Sigmoid colon (tissue), 7 donors: ENCODE data around the gene GTPBP4. TPM values are rescaled to one million over a fixed set of nuclear protein-coding genes. Genes with fewer than 3 reads are reported as not detected.
"Not testable (repeated sequence)": the region's sequence is repeated elsewhere in the genome, so short reads cannot be mapped to it uniquely, and the experiment has no call there.

ENCODE experiments used
- DNase-seq: peaks from one replicate; pipeline ENCODE4 v3.0.0-alpha.2; 2019
- H3K27ac ChIP-seq, 4 donors: fragments of 200-600 bp; sonication (generic); one replicate each; pipeline ENCODE4 v1.5.1; 2016 to 2019; ENCODE audit warnings: mild to moderate bottlenecking in 1 of 4
- H3K27me3 ChIP-seq, 3 donors: fragments of 200-600 bp; sonication (generic); one replicate each; pipeline ENCODE4 v1.5.1; 2019; ENCODE audit warnings: mild to moderate bottlenecking in 1 of 3
- H3K36me3 ChIP-seq, 4 donors: fragments of 200-600 bp; sonication (generic); one replicate each; pipeline ENCODE4 v1.5.1; 2016 to 2019
- H3K4me1 ChIP-seq, 4 donors: fragments of 200-600 bp; sonication (generic); one replicate each; pipeline ENCODE4 v1.5.1; 2017 to 2019
- H3K4me3 ChIP-seq, 4 donors: fragments of 200-600 bp; sonication (generic); one replicate each; pipeline ENCODE4 v1.5.1; 2017 to 2019; ENCODE audit warnings: mild to moderate bottlenecking in 2 of 4, moderate library complexity in 1 of 4
- H3K9me3 ChIP-seq, 4 donors: fragments of 200-600 bp in 3 of 4; sonication (generic) in 3 of 4; one replicate each; pipeline versions ENCODE4 v1.5.1 to v1.6.1; 2013 to 2019
- CTCF ChIP-seq, 4 experiments: fragments of 450-650 bp in 3 of 4; fragments of 200-600 bp in 1 of 4; IDR thresholded peaks; one replicate each; pipeline ENCODE4 v1.5.1; 2016 to 2019; ENCODE audit warnings: antibody characterized with exemption in 4 of 4, mild to moderate bottlenecking in 3 of 4, moderate library complexity in 2 of 4
- EP300 ChIP-seq, 4 donors: sonication (generic); formaldehyde crosslinking; IDR thresholded peaks; one replicate each; pipeline ENCODE4 v1.6.1; 2017; ENCODE audit warnings: antibody characterized with exemption in 4 of 4
- POLR2A ChIP-seq, 2 donors: fragments of 450-650 bp; IDR thresholded peaks; one replicate each; pipeline ENCODE4 v1.6.1; 2016; ENCODE audit warnings: antibody characterized with exemption in 2 of 2, mild to moderate bottlenecking in 2 of 2, moderate library complexity in 2 of 2
- POLR2AphosphoS5 ChIP-seq, 4 donors: sonication (generic); formaldehyde crosslinking; IDR thresholded peaks; one replicate each; pipeline ENCODE4 v1.6.1; 2017; ENCODE audit warnings: antibody characterized with exemption in 4 of 4
- WGBS, 2 donors: extraction: QIAGEN DNeasy Blood & Tissue Kit; methylation state at CpG; one replicate each; pipeline ENCODE4 v1.1.7; 2013; 5-methylcytosine and 5-hydroxymethylcytosine counted together
- intact Hi-C: fragments of 100-400 bp; cut with DNase I; formaldehyde crosslinking; loops from one replicate; pipeline ENCODE4 v1.15.1; 2023
- polyA plus RNA-seq, 3 donors: library from polyadenylated mRNA; stranded (reverse); fragments of 200-250 nt; gene quantifications; one replicate each; pipeline ENCODE4 v1.2.3, GENCODE V29; 2013
- total RNA-seq, 4 donors: library from RNA; depleted of rRNA; stranded (reverse); fragments of >200 nt; gene quantifications; one replicate each; pipeline ENCODE4 v1.1.0, GENCODE V29; 2016
- donor health status: healthy with polysubstance abuse.
- donor health status: Bipolar disorder and iron deficiency.
- donor health status: healthy.

Gene GTPBP4
- total and polyA plus RNA-seq, 7 donors, result 8.1 to 38.7 (median 16.8) TPM

GRCh38 chr10:1037098-1037497, 48.9 kb downstream of the GTPBP4 start:
- no peak for TF ChIP-seq EP300 (IDR thresholded peaks at IDR 0.05)
- no peak for TF ChIP-seq CTCF (IDR thresholded peaks at IDR 0.05)
- no peak for TF ChIP-seq POLR2A (IDR thresholded peaks at IDR 0.05)
- TF ChIP-seq POLR2AphosphoS5 (IDR thresholded peaks at IDR 0.05), result no peak
- intact Hi-C loops, result no loop called here
- Histone ChIP-seq H3K4me1 (no peaks in the 10 kb centered on the region), H3K4me3 (no peak overlapping the region), H3K27ac (no peak overlapping the region), H3K36me3 (peaks cover 0 to 43% (median 4%) of the 10 kb centered on the region in 4 donors), H3K27me3 (no peaks in the 10 kb centered on the region), H3K9me3 (no peaks in the 10 kb centered on the region)
- DNase-seq, result no peak
- 93 to 95% methylated on average over 11 of the region's 11 CpGs for WGBS, 2 donors

DNA sequence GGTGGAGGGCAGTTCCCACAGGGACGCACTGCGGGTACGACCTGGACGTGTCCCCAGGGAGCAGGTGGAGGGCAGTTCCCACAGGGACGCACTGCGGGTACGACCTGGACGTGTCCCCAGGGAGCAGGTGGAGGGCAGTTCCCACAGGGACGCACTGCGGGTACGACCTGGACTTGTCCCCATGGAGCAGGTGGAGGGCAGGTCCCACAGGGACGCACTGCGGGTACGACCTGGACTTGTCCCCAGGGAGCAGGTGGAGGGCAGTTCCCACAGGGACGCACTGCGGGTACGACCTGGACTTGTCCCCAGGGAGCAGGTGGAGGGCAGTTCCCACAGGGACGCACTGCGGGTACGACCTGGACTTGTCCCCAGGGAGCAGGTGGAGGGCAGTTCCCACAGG, 50.5 kb downstream of the GTPBP4 start:
- H3K4me3 ChIP-seq, H3K9me3 ChIP-seq, H3K27ac ChIP-seq, DNase-seq, H3K27me3 ChIP-seq, intact Hi-C loops, H3K4me1 ChIP-seq: not testable (repeated sequence)
- peaks cover 0 to 60% (median 4%) of the 10 kb centered on the region in 4 donors for H3K36me3 ChIP-seq
- WGBS, 2 donors, result 91 to 94% methylated on average over 15 of the region's 20 CpGs

GRCh38 chr10:1040133-1040532, 51.9 kb downstream of the GTPBP4 start:
- no peak overlapping the region for H3K4me3 ChIP-seq
- no peak for TF ChIP-seq POLR2AphosphoS5 (IDR thresholded peaks at IDR 0.05)
- TF ChIP-seq CTCF (IDR thresholded peaks at IDR 0.05), result no peak
- no peak for TF ChIP-seq EP300 (IDR thresholded peaks at IDR 0.05)
- TF ChIP-seq POLR2A (IDR thresholded peaks at IDR 0.05), result no peak
- peaks cover 0 to 61% (median 4%) of the 10 kb centered on the region in 4 donors for H3K36me3 ChIP-seq
- no peaks in the 10 kb centered on the region for H3K9me3 ChIP-seq
- no peak for DNase-seq
- WGBS, 2 donors, result 90 to 92% methylated on average over 3 of the region's 3 CpGs
- no peaks in the 10 kb centered on the region for H3K27me3 ChIP-seq
- intact Hi-C loops, result no loop called here
- H3K27ac ChIP-seq, result no peak overlapping the region
- H3K4me1 ChIP-seq, result peaks cover 0 to 7% (median 0%) of the 10 kb centered on the region in 4 donors

- Histone ChIP-seq H3K27ac (no peak overlapping the region), H3K4me1 (peaks cover 0 to 12% (median 4%) of the 10 kb centered on the region in 4 donors), H3K36me3 (peaks cover 0 to 61% (median 4%) of the 10 kb centered on the region in 4 donors), H3K4me3 (no peak overlapping the region), H3K9me3 (no peaks in the 10 kb centered on the region), H3K27me3 (no peaks in the 10 kb centered on the region)
- intact Hi-C loops, result no loop called here
- TF ChIP-seq EP300 (IDR thresholded peaks at IDR 0.05), result no peak
- TF ChIP-seq POLR2A (IDR thresholded peaks at IDR 0.05), result no peak
- no peak for TF ChIP-seq CTCF (IDR thresholded peaks at IDR 0.05)
- no peak for TF ChIP-seq POLR2AphosphoS5 (IDR thresholded peaks at IDR 0.05)
- WGBS, 2 donors, result 94 to 96% methylated on average over 9 of the region's 9 CpGs
- DNase-seq, result no peak
Observed at GRCh38 chr10:1041514-1041913, 53.3 kb downstream of the GTPBP4 start.

DNA sequence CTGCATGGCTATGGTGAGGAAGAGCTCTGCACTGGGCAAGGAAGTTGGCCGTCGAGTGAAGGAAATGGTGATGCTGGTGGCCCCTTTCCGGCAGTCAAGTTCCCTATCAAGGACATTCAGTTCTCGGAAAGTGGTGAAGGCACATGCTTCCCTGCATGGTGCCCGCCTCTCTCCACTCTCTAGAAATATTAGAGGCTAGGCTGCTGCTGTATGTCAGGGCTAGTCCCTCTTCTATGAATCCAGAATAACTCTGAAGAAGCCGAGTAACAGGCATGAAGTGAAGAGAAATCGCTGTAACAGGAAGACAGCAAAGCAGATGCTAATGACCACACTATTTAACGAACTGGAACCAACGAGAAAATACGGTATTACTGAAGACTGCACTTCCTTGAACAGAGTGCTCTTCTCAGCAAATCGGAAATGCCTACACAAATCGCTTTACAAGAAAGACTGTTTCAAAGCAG, 55.3 kb downstream of the GTPBP4 start:
- DNase-seq, result no peak
- peaks cover 0 to 48% (median 4%) of the 10 kb centered on the region in 4 donors for H3K36me3 ChIP-seq
- 50 to 84% methylated on average over 12 of the region's 12 CpGs for WGBS, 2 donors
- TF ChIP-seq POLR2AphosphoS5 (IDR thresholded peaks at IDR 0.05), result peak in 2 of 4 donors; percentile 57 to 67
- TF ChIP-seq POLR2A (IDR thresholded peaks at IDR 0.05), result peak in 1 of 2 donors; percentile 20
- TF ChIP-seq EP300 (IDR thresholded peaks at IDR 0.05), result peak in 1 of 4 donors; percentile 42
- TF ChIP-seq CTCF (IDR thresholded peaks at IDR 0.05), result no peak
- H3K27ac ChIP-seq, result peak overlapping the region; percentile 51 to 56 (median 55)
- no peaks in the 10 kb centered on the region for H3K9me3 ChIP-seq
- no peaks in the 10 kb centered on the region for H3K27me3 ChIP-seq
- H3K4me3 ChIP-seq, result no peak overlapping the region
- H3K4me1 ChIP-seq, result peaks cover 0 to 19% (median 12%) of the 10 kb centered on the region in 4 donors
- intact Hi-C loops, result no loop called here
